NCI-H2029 treated with DMSO at 0.1 percent for 48 hours (cell line): ENCODE measurements around the gene SLC25A15.
"Not testable (repeated sequence)": the region's sequence is repeated elsewhere in the genome, so short reads cannot be mapped to it uniquely, and the experiment has no call there.

Experiments used
- DNase-seq: peaks from one replicate; lab custom pipeline; 2025; lab: John Stamatoyannopoulos, UW

SLC25A15 gene

DNA sequence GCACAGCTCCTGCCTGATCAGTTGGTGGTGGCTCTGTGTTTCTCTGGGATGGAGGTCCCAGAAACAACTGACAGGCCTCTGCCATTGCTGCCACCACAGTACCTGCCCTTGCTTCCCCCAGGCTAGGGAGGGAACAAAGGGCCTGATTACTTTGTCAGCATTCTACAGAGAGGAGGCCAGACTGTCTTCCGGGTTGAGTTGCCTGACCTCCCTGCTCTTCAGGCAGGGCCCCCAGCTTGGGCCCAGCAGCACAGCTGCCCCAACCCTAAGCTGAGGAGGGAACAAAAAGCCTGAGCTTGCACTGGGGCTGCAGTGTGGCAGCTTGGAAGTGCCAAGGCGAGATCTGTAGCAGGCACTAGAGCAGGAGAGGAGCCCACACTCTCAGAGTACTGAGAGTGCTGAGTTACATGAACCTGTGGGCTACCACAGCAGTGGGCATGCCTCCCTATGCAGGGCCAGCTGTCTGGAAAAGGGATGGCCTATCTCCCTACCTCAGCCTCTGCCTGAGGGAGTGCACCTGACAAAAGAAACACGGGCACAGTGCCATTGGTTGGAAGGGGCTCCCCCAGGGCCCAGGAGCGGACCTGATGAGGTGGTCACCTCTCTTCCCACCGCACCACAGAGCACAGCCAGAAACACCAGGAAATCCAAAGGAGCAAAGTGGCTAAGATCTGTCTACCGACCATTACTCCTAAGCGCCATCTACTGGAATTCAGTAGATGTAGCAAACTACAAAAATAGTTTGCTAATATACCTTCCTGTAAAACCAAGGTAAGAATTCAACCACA, 24.4 kb downstream of the SLC25A15 start:
- DNase-seq: no peak

DNA sequence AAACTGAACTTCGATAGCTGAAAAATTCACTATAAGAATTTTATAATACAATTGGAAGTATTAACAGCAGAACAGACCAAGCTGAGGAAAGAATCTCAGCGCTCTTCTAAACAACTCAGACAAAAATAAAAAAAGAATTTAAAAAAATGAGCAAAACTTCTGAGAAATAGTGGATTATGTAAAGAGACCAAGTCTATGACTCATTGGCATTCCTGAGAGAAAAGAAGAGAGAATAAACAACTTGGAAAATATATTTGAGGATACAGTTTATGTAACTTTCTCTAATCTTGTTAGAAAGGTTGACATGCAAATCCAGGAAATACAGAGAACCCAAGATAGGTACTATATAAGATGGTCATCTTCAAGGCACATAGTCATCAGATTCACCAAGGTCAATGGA, 25.4 kb downstream of the SLC25A15 start:
- no peak for DNase-seq

DNA sequence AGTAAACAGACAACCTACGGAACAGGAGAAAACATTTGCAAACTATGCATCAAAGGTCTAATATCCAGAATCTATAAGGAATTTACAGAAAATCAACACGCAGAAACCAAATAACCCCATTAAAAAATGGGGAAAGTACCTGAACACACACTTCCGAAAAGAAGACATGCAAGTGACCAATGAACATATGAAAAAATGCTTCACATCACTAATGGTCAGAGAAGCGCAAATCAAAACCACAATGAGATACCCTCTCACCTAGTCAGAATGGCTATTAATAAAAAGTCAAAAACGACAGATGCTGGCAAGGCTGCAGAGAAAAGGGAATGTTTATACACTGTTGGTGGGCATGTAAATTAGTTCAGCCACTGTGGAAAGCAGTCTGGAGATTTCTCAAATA, 29.5 kb downstream of the SLC25A15 start:
- no peak for DNase-seq

DNA sequence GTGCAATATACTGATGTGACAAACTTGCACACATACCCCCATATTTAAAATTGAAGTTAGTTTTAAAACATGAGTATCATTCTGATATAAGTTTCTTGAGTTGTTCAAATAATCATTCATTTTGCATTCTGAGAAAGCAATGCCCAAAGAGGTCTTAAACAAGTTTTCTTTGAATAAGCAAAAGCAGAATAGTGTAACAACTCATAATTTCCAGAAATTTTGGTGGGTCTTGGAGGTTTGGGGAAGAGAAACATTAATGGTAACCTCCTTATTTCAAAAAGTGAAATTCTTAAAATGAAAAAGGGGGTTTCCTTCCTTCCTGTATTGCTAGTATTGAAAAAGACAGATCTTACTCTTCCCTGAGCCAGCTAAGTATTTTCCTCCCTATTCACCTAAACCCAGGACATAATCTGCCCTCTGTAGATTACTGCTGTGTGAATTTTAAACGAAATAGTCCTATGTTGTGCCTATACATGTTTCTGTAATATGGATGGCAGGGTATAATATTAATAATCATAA, 30.4 kb downstream of the SLC25A15 start:
- DNase-seq: no peak

DNA sequence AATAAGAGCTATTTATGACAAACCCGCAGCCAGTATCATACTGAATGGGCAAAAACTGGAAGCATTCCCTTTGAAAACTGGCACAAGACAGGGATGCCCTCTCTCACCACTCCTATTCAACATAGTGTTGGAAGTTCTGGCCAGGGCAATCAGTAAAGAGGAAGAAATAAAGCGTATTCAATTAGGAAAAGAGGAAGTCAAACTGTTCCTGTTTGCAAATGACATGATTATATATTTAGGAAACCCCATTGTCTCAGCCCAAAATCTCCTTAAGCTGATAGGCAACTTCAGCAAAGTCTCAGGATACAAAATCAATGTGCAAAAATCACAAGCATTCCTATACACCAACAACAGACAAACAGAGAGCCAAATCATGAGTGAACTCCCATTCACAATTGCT, 50.3 kb downstream of the SLC25A15 start:
- DNase-seq: not testable (repeated sequence)

DNA sequence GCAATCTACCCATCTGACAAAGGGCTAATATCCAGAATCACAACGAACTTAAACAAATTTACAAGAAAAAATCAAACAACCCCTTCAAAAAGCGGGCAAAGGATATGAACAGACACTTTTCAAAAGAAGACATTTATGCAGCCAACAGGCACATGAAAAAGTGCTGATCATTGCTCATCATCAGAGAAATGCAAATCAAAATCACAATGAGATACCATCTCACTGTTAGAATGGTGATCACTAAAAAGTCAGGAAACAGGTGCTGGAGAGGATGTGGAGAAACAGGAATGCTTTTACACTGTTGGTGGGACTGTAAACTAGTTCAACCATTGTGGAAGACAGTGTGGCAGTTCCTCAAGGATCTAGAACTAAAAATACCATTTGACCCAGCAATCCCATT, 51.5 kb downstream of the SLC25A15 start:
- not testable (repeated sequence) for DNase-seq
